HG02610 (cell line): ENCODE results near the gene SH3BP2.
"Not testable (repeated sequence)": the region's sequence is repeated elsewhere in the genome, so short reads cannot be mapped to it uniquely, and the experiment has no call there.

Source experiments
- ATAC-seq: cut with Tn5 transposase; IDR thresholded peaks from one replicate; pipeline ENCODE4 v1.9.1; 2021; ENCODE audit warnings: mild to moderate bottlenecking, moderate library complexity; ENCODE audit not compliant: unreplicated experiment

SH3BP2 gene

GRCh38 chr4:2762486-2763370, 30.2 kb upstream of the SH3BP2 start:
- ATAC-seq: not testable (repeated sequence)

GRCh38 chr4:2763511-2763967, 29.3 kb upstream of the SH3BP2 start:
- no peak for ATAC-seq

- ATAC-seq: no peak
These were observed 26.9 kb upstream of the SH3BP2 start for GRCh38 chr4:2765832-2766526.

GRCh38 chr4:2767046-2767704, 25.7 kb upstream of the SH3BP2 start:
- no peak for ATAC-seq

GRCh38 chr4:2767705-2768074, 25.2 kb upstream of the SH3BP2 start:
- ATAC-seq: no peak

- no peak for ATAC-seq
These were observed 24.8 kb upstream of the SH3BP2 start for GRCh38 chr4:2768124-2768523.

GRCh38 chr4:2768921-2769336, 24.0 kb upstream of the SH3BP2 start:
- ATAC-seq: no peak

- no peak for ATAC-seq
These were observed 21.6 kb upstream of the SH3BP2 start for GRCh38 chr4:2771264-2771663.

- not testable (repeated sequence) for ATAC-seq
These were observed 12.2 kb upstream of the SH3BP2 start for GRCh38 chr4:2780643-2781042.

GRCh38 chr4:2781911-2782310, 11.0 kb upstream of the SH3BP2 start:
- ATAC-seq: no peak

GRCh38 chr4:2783790-2784189, 9.1 kb upstream of the SH3BP2 start:
- ATAC-seq: no peak

GRCh38 chr4:2785613-2786012, 7.3 kb upstream of the SH3BP2 start:
- ATAC-seq: no peak

- no peak for ATAC-seq
These were observed 6.7 kb upstream of the SH3BP2 start for GRCh38 chr4:2786152-2786671.

GRCh38 chr4:2786794-2787229, 6.1 kb upstream of the SH3BP2 start:
- ATAC-seq: no peak

- peak; percentile 61 for ATAC-seq
These were observed 5.4 kb upstream of the SH3BP2 start for GRCh38 chr4:2787230-2788100.

- no peak for ATAC-seq
These were observed 4.8 kb upstream of the SH3BP2 start for GRCh38 chr4:2788101-2788500.

- no peak for ATAC-seq
These were observed 4.3 kb upstream of the SH3BP2 start for GRCh38 chr4:2788532-2789103.

GRCh38 chr4:2789351-2789750, 3.5 kb upstream of the SH3BP2 start:
- ATAC-seq: no peak

GRCh38 chr4:2789793-2790582, 2.9 kb upstream of the SH3BP2 start:
- ATAC-seq: no peak
